Activated naive CD4-positive, alpha-beta T cell treated with anti-CD3 and anti-CD28 coated beads, Interleukin-2, amount 50 U/mL, for 24 hours (primary cell): Measurements from ENCODE around the gene SMCO3.

Experiments used
- H3K27ac Mint-ChIP-seq: one replicate; pipeline ENCODE4 v1.8.0; 2021; ENCODE audit warnings: mild to moderate bottlenecking, mixed read lengths
- H3K27me3 Mint-ChIP-seq: one replicate; pipeline ENCODE4 v1.8.0; 2021; ENCODE audit warnings: mixed read lengths
- H3K36me3 Mint-ChIP-seq: one replicate; pipeline ENCODE4 v1.8.0; 2021; ENCODE audit warnings: mixed read lengths
- H3K4me1 Mint-ChIP-seq: one replicate; pipeline ENCODE4 v1.8.0; 2021; ENCODE audit warnings: mixed read lengths
- H3K4me3 Mint-ChIP-seq: one replicate; pipeline ENCODE4 v1.8.0; 2021; ENCODE audit warnings: mild to moderate bottlenecking, mixed read lengths
- H3K9me3 Mint-ChIP-seq: one replicate; pipeline ENCODE4 v1.8.0; 2021; ENCODE audit warnings: mixed read lengths

The SMCO3 gene

GRCh38 chr12:14839262-14839661 lies 25.3 kb upstream of the SMCO3 start:
- no peaks in the 10 kb centered on the region for H3K4me1 Mint-ChIP-seq
- H3K4me3 Mint-ChIP-seq: no peak overlapping the region
- H3K27ac Mint-ChIP-seq: no peak overlapping the region
- H3K9me3 Mint-ChIP-seq: no peaks in the 10 kb centered on the region
- H3K27me3 Mint-ChIP-seq: peaks cover 6% of the 10 kb centered on the region
- no peaks in the 10 kb centered on the region for H3K36me3 Mint-ChIP-seq

DNA sequence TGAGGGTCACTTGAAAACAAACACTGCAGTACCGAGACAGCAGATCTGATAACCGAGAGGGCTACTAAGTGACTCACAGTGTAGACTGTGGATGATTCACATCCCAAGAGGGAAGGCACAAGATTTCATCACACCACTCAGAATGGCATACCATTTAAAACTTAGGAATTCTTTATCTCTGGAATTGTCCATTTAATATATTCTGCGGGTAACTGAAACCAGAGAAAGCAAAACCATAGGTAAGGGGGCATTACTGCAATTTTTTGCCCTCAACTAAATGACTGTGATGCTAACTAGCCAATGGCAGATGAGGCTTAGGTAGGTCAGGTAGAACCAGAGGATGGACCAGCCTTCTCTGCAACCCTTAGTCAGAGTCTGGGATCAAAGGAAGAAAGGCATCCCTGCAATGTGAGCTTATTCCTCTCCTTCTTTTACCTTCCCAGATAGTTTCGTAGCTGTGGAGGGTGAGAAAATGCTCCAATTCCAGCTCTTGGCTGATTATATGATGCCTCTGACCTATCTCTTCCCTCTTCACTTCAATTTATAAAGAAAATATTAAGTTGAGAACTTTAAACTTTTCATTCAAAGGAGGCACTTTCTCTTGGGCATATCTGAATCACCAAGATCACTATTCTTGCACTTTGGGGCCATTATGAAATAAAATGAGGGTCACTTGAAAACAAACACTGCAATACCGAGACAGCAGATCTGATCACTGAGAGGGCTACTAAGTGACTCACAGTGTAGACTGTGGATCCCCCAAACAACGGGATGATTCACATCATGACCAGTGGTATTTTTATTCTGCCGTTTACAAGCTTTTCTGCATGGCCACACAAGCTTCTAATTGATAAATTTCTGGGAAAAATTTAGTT lies 22.6 kb upstream of the SMCO3 start:
- Mint-ChIP-seq H3K36me3 (peaks cover 2% of the 10 kb centered on the region), H3K9me3 (no peaks in the 10 kb centered on the region), H3K4me1 (no peaks in the 10 kb centered on the region), H3K27me3 (peaks cover 7% of the 10 kb centered on the region), H3K4me3 (no peak overlapping the region), H3K27ac (no peak overlapping the region)

DNA sequence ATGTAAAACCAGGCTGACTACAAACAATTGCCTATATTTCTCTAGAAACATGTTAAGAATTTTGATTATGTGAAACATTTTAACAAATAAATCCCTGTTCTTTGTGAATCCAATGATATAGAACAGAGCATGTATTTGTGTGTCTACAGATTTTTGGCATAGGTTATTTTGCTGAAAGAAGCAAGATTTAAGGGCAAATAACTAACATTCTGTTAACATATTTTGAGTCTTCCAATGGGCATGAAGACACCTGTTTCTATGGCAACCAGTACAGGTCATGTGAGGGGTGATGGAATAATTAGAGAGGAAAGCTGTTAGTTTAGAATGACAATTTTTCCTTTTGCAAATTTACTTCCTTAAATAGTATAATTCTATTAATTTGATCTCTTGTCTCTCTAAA lies 20.5 kb upstream of the SMCO3 start:
- Mint-ChIP-seq H3K27me3 (peaks cover 7% of the 10 kb centered on the region), H3K4me1 (no peaks in the 10 kb centered on the region), H3K9me3 (no peaks in the 10 kb centered on the region), H3K4me3 (no peak overlapping the region), H3K36me3 (peaks cover 2% of the 10 kb centered on the region), H3K27ac (no peak overlapping the region)

- H3K36me3 Mint-ChIP-seq: peaks cover 2% of the 10 kb centered on the region
- no peak overlapping the region for H3K27ac Mint-ChIP-seq
- H3K27me3 Mint-ChIP-seq: peaks cover 7% of the 10 kb centered on the region
- H3K9me3 Mint-ChIP-seq: no peaks in the 10 kb centered on the region
- H3K4me3 Mint-ChIP-seq: no peak overlapping the region
- H3K4me1 Mint-ChIP-seq: no peaks in the 10 kb centered on the region
Measured at GRCh38 chr12:14833952-14834351, 20.0 kb upstream of the SMCO3 start.

DNA sequence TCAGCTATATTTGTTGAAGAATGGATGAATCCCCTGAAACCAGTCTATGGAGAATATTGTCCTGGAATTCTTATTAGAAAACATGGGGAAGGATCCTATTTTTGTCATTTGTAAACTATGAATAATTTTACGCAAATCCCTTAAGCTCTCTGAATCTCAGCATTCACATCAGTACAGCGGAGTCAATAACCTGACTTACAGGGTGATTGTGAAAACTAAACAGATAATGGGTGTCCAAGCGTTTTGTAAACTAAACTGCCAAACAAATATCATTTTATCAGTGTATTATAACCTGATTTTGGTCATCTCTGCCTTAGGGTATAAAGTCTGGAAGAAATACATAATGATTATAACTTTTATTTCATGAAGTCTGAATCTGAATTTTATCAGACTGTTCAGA lies 19.4 kb upstream of the SMCO3 start:
- H3K9me3 Mint-ChIP-seq: no peaks in the 10 kb centered on the region
- peaks cover 2% of the 10 kb centered on the region for H3K36me3 Mint-ChIP-seq
- no peaks in the 10 kb centered on the region for H3K4me1 Mint-ChIP-seq
- H3K27ac Mint-ChIP-seq: no peak overlapping the region
- no peak overlapping the region for H3K4me3 Mint-ChIP-seq
- H3K27me3 Mint-ChIP-seq: peaks cover 7% of the 10 kb centered on the region

DNA sequence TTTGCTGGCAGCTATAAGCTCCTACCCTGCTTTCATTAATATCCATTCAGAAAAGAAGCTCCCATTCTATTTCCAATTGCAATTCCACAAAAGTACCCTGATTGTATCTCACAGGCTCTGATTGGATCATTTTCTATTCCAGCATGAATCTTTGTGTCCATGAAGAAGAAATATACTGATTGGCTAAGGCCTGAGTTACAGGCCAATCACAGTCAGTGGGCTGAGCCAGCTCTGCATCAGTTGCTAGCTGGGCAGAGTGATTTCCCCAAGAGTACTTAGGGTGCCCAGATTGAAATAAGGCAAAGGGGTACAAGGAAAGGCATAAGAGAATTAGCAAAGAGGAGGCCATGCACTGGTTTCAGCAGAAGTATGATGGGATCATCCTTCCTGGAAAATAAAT lies 14.9 kb upstream of the SMCO3 start:
- Mint-ChIP-seq H3K9me3 (no peaks in the 10 kb centered on the region), H3K27ac (no peak overlapping the region), H3K27me3 (peaks cover 1% of the 10 kb centered on the region)

GRCh38 chr12:14827043-14827442 lies 13.1 kb upstream of the SMCO3 start:
- H3K27ac Mint-ChIP-seq: no peak overlapping the region
- H3K4me1 Mint-ChIP-seq: peaks cover 5% of the 10 kb centered on the region
- H3K4me3 Mint-ChIP-seq: no peak overlapping the region

More for the DNA sequence above, 14.9 kb upstream of the SMCO3 start:
- no peak overlapping the region for H3K4me3 Mint-ChIP-seq
- H3K36me3 Mint-ChIP-seq: peaks cover 2% of the 10 kb centered on the region
- H3K4me1 Mint-ChIP-seq: peaks cover 5% of the 10 kb centered on the region

DNA sequence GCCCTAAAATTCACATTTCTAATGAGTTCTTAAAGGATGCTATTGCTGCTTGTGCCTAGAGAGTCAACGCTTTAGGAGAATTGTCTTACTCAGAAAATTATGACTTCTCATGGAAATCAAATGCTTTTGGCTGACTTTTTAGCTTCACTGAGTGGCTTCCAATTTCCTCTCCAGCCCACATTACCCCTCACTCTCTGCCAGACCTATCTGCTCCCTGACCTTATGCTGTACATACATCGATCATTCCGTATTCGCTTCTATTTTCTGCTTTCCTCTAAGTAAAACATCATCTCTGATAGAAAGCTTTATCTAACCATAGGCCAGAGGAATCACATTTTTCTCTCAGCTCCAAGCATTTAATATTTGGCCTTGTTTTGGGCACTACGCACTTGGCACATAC lies 12.5 kb upstream of the SMCO3 start:
- peaks cover 5% of the 10 kb centered on the region for H3K4me1 Mint-ChIP-seq
- no peaks in the 10 kb centered on the region for H3K27me3 Mint-ChIP-seq
- peaks cover under 1% of the 10 kb centered on the region for H3K36me3 Mint-ChIP-seq
- H3K9me3 Mint-ChIP-seq: no peaks in the 10 kb centered on the region
- no peak overlapping the region for H3K27ac Mint-ChIP-seq
- H3K4me3 Mint-ChIP-seq: no peak overlapping the region

More at GRCh38 chr12:14827043-14827442, 13.1 kb upstream of the SMCO3 start:
- Mint-ChIP-seq H3K9me3 (no peaks in the 10 kb centered on the region), H3K27me3 (peaks cover 1% of the 10 kb centered on the region), H3K36me3 (no peaks in the 10 kb centered on the region)

GRCh38 chr12:14825256-14825655 lies 11.3 kb upstream of the SMCO3 start:
- no peaks in the 10 kb centered on the region for H3K27me3 Mint-ChIP-seq
- H3K4me1 Mint-ChIP-seq: peaks cover 5% of the 10 kb centered on the region
- no peak overlapping the region for H3K4me3 Mint-ChIP-seq

GRCh38 chr12:14824012-14824634 lies 10.1 kb upstream of the SMCO3 start:
- H3K27me3 Mint-ChIP-seq: no peaks in the 10 kb centered on the region
- no peak overlapping the region for H3K27ac Mint-ChIP-seq
- H3K4me1 Mint-ChIP-seq: peaks cover 5% of the 10 kb centered on the region
- H3K36me3 Mint-ChIP-seq: peaks cover 2% of the 10 kb centered on the region
- H3K4me3 Mint-ChIP-seq: no peak overlapping the region
- no peaks in the 10 kb centered on the region for H3K9me3 Mint-ChIP-seq

More at GRCh38 chr12:14825256-14825655, 11.3 kb upstream of the SMCO3 start:
- H3K36me3 Mint-ChIP-seq: peaks cover 2% of the 10 kb centered on the region
- no peak overlapping the region for H3K27ac Mint-ChIP-seq
- no peaks in the 10 kb centered on the region for H3K9me3 Mint-ChIP-seq

DNA sequence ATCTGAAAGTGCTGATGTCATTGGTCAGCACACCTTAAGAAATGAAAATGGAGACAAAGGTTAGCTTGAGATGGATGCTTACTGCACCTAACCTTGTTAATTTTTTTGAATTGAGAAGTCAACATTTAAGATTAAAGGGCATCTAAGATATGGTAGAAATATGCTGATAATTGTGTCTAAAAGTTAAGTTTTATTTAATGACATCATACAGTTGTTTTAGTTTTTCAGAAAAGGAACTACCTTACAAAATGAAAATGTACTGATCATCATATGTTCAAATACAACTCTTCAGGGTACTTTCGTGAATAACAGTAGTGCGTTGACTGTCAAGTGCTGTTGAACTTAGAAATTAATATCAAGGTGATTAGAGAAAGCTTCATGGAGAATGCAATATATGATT lies 2.5 kb downstream of the SMCO3 start:
- Mint-ChIP-seq H3K4me3 (no peak overlapping the region), H3K27ac (no peak overlapping the region), H3K36me3 (no peaks in the 10 kb centered on the region), H3K4me1 (peaks cover 16% of the 10 kb centered on the region), H3K9me3 (no peaks in the 10 kb centered on the region), H3K27me3 (no peaks in the 10 kb centered on the region)

DNA sequence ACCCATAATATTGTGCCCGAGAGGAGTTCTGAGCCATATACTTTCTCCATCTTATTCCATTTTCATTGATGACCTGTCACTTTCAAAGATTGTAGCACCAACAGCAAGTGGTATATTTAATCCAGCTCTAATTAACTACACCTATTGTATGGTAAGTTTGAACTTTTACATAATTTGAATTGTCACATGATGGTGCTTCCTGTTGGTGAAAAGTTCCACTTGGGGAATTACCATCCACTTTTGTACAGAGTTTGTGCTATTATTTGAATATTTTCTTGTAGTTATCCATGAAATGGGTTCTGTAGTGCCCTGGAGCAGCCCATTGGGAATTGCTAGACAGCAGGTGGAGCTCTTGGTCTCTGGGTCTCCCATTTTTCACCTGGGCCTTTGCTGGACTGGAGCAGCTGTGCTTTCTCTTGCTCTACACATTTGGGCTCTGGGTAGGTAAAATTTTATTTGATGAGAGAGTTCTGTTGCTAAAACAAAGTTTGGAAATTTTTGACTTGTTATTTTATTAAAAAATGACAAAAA lies 3.0 kb downstream of the SMCO3 start:
- H3K27ac Mint-ChIP-seq: peak overlapping the region; percentile 30
- H3K4me3 Mint-ChIP-seq: no peak overlapping the region
- H3K27me3 Mint-ChIP-seq: no peaks in the 10 kb centered on the region
- no peaks in the 10 kb centered on the region for H3K9me3 Mint-ChIP-seq
- peaks cover 16% of the 10 kb centered on the region for H3K4me1 Mint-ChIP-seq
- no peaks in the 10 kb centered on the region for H3K36me3 Mint-ChIP-seq

DNA sequence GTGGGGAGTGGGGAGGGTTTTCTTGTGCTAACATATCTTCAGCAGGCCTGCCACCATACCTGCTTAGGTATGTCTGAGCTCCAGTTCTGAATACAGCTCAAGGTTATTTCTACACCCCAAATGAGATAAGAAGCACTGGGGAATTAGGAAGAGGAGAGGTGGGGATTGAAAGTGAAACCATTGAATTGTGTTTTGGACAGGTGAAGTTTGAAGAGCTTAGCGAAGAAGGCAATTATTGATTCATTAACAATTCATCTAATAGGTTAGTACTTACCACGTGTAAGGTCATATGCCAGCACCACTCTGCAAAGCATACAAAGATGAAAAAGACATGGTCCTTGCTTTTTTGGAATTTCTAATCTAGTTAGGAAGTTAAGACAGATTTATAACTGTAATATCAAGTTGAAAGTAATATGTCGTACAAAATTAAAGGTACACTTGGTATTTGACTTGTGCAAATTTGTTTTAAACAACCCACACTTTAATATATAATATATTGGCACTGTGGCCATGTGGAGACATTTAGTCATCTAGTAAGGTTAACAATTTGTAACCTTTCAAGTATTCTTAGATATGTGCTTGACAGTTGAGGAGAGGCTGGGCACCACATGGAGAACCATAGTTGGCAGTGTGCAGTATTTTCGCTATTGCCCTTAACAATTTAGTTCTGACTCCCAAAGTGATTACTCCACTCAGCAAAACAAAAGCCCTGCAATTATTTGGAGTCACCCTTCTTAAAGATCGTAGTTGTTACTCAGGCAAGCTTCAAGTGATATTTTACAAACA lies 3.6 kb downstream of the SMCO3 start:
- Mint-ChIP-seq H3K36me3 (no peaks in the 10 kb centered on the region), H3K9me3 (no peaks in the 10 kb centered on the region), H3K4me3 (no peak overlapping the region), H3K4me1 (peaks cover 21% of the 10 kb centered on the region), H3K27ac (peak overlapping the region; percentile 49), H3K27me3 (no peaks in the 10 kb centered on the region)

- peaks cover 4% of the 10 kb centered on the region for H3K36me3 Mint-ChIP-seq
- H3K27me3 Mint-ChIP-seq: no peaks in the 10 kb centered on the region
- peaks cover 28% of the 10 kb centered on the region for H3K4me1 Mint-ChIP-seq
- H3K27ac Mint-ChIP-seq: no peak overlapping the region
- H3K9me3 Mint-ChIP-seq: no peaks in the 10 kb centered on the region
- no peak overlapping the region for H3K4me3 Mint-ChIP-seq
Measured at GRCh38 chr12:14803830-14804160, 10.2 kb downstream of the SMCO3 start.

DNA sequence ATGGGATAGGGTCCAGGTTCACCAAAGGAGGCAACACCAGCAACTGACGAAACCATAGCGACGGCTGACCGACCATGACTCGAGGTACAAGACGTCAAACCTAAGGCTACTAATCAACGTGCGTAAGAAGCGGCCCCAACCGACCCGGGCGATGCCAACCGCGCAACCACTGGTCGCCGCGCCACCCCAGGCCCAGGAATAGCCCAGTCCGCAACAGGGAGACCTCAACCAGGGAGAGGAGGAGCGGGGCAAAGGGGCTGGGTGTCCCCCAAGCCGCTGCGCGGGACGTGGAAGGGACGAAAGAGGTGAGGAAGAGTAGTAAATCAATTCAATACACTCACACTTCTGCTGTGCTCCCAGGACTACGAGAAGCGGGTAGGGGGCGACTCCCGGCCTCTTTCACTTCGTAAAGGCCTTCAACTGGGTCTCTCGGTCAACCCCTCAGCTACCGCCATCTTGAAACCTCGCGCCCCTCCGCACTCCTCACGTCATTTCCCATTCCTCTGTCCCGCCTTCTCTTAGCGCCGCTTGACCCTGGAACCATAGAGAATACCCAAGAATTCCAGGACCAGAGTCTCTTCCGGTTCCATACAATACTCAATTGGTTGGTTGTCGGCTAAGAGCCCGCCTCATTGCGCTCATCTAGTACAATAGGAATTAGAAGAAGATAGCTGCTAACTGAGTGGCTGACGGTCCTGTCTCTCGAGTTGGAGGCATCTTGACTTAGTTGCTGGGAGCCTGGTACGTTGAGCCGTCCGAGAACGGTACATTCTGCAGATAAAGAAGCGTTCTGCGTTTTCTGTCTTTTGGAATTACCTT lies 10.8 kb downstream of the SMCO3 start, which contains the start of the genes C12orf60 and WBP11:
Gene C12orf60 (plus strand): TSS at position 660 of the 819 bp plus-strand sequence. CDS start 19,266 bp downstream, outside the sequence.
Gene WBP11 (minus strand): TSS at position 468 of the 819 bp plus-strand sequence. CDS start 2,095 bp downstream, outside the sequence.
- Mint-ChIP-seq H3K27ac (no peak within 1 kb of the TSS), H3K36me3 (peaks cover 4% of the 10 kb centered on the region), H3K4me3 (no peak within 1 kb of the TSS), H3K27me3 (no peaks in the 10 kb centered on the region), H3K4me1 (peaks cover 28% of the 10 kb centered on the region), H3K9me3 (no peaks in the 10 kb centered on the region)
